CD4-positive, alpha-beta T cell (primary cell): Measurements from ENCODE around the gene TMIE. TPM values are rescaled to one million over a fixed set of nuclear protein-coding genes. Genes with fewer than 3 reads are reported as not detected.

Experiments
- ATAC-seq: fragments of 200-7000 bp; cut with Tn5 transposase; one replicate; pipeline ENCODE4 v1.10.0; 2022; ENCODE audit warnings: mild to moderate bottlenecking; ENCODE audit not compliant: poor library complexity
- CTCF ChIA-PET: fragments of 350-600 bp; sonication (Branson Sonifier 250); formaldehyde crosslinking; loops from one replicate; lab custom pipeline; 2021; ENCODE audit warnings: antibody characterized with exemption, inconsistent platforms; lab: Charles Lee
- POLR2A ChIA-PET: fragments of 350-600 bp; sonication (Branson Sonifier 250); formaldehyde crosslinking; loops from one replicate; lab custom pipeline; 2021; ENCODE audit warnings: antibody characterized with exemption, inconsistent platforms; lab: Charles Lee
- DNase-seq, 14 experiments: peaks; one replicate each; pipeline ENCODE4 v3.0.0-alpha.2; 2013 to 2020; ENCODE audit warnings: mixed read lengths in 2 of 14
- H3K27ac ChIP-seq, 2 donors: one replicate each; pipeline versions ENCODE4 v1.5.1 to v1.7.0; 2013; ENCODE audit warnings: low read length in 2 of 2, low read depth in 1 of 2, mild to moderate bottlenecking in 1 of 2
- H3K27me3 ChIP-seq, 2 experiments: 1 replicate in 1 of 2; 2 replicates in 1 of 2; pipeline versions ENCODE4 v1.6.1 to v1.7.0; 2013; ENCODE audit warnings: low read length in 2 of 2, control low read depth in 1 of 2, mild to moderate bottlenecking in 1 of 2, moderate library complexity in 1 of 2; ENCODE audit not compliant: insufficient read depth in 2 of 2, control insufficient read depth in 1 of 2
- H3K36me3 ChIP-seq: one replicate; pipeline ENCODE4 v1.6.1; 2013; ENCODE audit warnings: low read length, control low read depth; ENCODE audit not compliant: insufficient read depth
- H3K4me1 ChIP-seq: one replicate; pipeline ENCODE4 v1.6.1; 2013; ENCODE audit warnings: low read length, control low read depth; ENCODE audit not compliant: insufficient read depth
- H3K4me3 ChIP-seq: one replicate; pipeline ENCODE4 v1.5.1; 2013; ENCODE audit warnings: mild to moderate bottlenecking, low read length, moderate library complexity
- H3K9me3 ChIP-seq, 2 experiments: 1 replicate in 1 of 2; 2 replicates in 1 of 2; pipeline versions ENCODE4 v1.6.1 to v1.7.0; 2013; ENCODE audit warnings: low read length in 2 of 2, mild to moderate bottlenecking in 2 of 2, control low read depth in 1 of 2, moderate library complexity in 1 of 2; ENCODE audit not compliant: control insufficient read depth in 1 of 2, insufficient read depth in 1 of 2
- H3K27ac Mint-ChIP-seq: one replicate; pipeline ENCODE4 v1.8.0; 2020; ENCODE audit warnings: mixed read lengths
- H3K27me3 Mint-ChIP-seq: one replicate; pipeline ENCODE4 v1.8.0; 2021; ENCODE audit warnings: mixed read lengths
- H3K36me3 Mint-ChIP-seq: one replicate; pipeline ENCODE4 v1.8.0; 2021; ENCODE audit warnings: low read depth, mixed read lengths
- H3K4me1 Mint-ChIP-seq: one replicate; pipeline ENCODE4 v1.8.0; 2021; ENCODE audit warnings: low read depth, mixed read lengths
- H3K4me3 Mint-ChIP-seq: one replicate; pipeline ENCODE4 v1.8.0; 2020; ENCODE audit warnings: mild to moderate bottlenecking, mixed read lengths
- H3K9me3 Mint-ChIP-seq: one replicate; pipeline ENCODE4 v1.8.0; 2020; ENCODE audit warnings: mixed read lengths
- intact Hi-C, 2 experiments: fragments of 100-400 bp; cut with DNase I in 1 of 2; cut with micrococcal nuclease in 1 of 2; formaldehyde crosslinking; loops; one replicate each; pipeline versions ENCODE4 v1.15.1 to v1.9.0; 2023 to 2025; cut with DNase I, micrococcal nuclease
- total RNA-seq, 174 experiments: library from RNA in 2 of 174; stranded (reverse) in 2 of 174; gene quantifications; one replicate each; pipeline ENCODE4 v1.2.3 and lab custom pipeline; 2021 to 2026
- TF ChIP-seq, protein P1 (sequence below): fragments of 200-600 bp; IDR thresholded peaks from one replicate; pipeline ENCODE4 v1.8.0; 2022; ENCODE audit warnings: antibody characterized with exemption, mild to moderate bottlenecking

The TMIE gene
- total RNA-seq, 2 experiments from 2014 or later: 0.92 to 1.2 TPM

DNA sequence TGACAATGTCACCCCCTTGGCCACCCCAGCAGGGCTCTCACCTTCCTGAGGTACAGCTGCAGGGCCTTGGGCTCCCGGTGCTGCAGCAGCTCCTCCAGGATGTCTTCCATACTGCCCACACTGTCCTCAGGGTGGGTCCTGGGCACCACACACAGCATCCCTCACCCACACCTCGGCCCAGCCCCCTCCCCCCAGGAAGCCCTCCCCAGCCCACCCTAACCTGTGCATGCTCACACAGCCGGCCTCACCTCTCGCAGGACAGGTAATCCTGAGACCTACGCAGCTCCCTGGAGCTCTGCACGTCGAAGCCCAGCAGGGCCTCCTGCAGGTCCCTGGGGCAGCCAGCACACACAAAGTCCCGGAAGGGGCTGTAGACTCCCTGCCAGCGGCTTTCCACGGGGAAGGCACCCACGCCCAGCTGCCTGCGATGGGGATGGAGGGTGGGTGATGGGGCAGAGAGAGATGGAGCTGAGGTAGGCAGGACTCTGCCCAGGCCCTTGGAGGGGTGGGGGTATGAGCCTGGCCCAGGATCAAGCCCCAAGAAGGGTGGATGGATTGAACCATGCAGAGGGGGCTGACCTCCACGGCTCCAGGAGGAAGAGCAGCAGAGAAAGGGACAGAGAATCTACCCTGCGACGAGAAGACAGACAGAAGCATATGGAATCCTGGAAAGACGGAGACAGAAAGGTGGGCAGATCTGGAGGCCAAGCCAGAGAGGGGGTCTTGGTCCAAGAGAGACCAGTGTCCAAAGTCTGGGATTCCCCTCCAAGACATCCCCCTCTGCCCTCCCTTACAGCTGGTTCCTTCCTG is 24.4 kb upstream of the TMIE start:
- Mint-ChIP-seq H3K27me3 (no peaks in the 10 kb centered on the region), H3K4me1 (no peaks in the 10 kb centered on the region), H3K27ac (no peak overlapping the region), H3K36me3 (peaks cover 49% of the 10 kb centered on the region), H3K4me3 (no peak overlapping the region), H3K9me3 (no peaks in the 10 kb centered on the region)
- Histone ChIP-seq H3K27me3 (no peaks in the 10 kb centered on the region), H3K4me3 (no peak overlapping the region), H3K27ac (no peak overlapping the region), H3K9me3 (no peaks in the 10 kb centered on the region), H3K4me1 (no peaks in the 10 kb centered on the region), H3K36me3 (peaks cover 13% of the 10 kb centered on the region)
- ChIA-PET CTCF (no interaction called here), POLR2A (no interaction called here)
- TF ChIP-seq, protein P1, sequence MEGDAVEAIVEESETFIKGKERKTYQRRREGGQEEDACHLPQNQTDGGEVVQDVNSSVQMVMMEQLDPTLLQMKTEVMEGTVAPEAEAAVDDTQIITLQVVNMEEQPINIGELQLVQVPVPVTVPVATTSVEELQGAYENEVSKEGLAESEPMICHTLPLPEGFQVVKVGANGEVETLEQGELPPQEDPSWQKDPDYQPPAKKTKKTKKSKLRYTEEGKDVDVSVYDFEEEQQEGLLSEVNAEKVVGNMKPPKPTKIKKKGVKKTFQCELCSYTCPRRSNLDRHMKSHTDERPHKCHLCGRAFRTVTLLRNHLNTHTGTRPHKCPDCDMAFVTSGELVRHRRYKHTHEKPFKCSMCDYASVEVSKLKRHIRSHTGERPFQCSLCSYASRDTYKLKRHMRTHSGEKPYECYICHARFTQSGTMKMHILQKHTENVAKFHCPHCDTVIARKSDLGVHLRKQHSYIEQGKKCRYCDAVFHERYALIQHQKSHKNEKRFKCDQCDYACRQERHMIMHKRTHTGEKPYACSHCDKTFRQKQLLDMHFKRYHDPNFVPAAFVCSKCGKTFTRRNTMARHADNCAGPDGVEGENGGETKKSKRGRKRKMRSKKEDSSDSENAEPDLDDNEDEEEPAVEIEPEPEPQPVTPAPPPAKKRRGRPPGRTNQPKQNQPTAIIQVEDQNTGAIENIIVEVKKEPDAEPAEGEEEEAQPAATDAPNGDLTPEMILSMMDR: no peak
- intact Hi-C loops: no loop called here
- DNase-seq: no peak
- no peak for ATAC-seq

DNA sequence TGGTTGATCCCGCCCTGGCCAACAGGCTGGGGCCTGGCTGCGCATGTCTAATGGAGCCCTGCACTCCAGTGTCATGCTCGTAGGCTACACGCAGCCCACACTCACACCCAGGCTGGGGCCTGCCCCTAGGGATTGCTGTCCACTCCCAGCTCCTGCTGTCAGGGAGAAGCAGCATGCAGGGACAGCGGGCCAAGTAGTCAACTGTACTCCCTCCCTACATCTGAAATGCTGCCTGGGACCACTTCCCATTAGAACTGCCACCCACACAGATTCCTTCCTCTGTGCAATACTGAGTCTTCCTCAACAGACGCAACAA is 23.8 kb upstream of the TMIE start:
- Mint-ChIP-seq H3K9me3 (no peaks in the 10 kb centered on the region), H3K4me1 (no peaks in the 10 kb centered on the region), H3K4me3 (no peak overlapping the region), H3K27ac (no peak overlapping the region), H3K27me3 (no peaks in the 10 kb centered on the region), H3K36me3 (peaks cover 49% of the 10 kb centered on the region)
- Histone ChIP-seq H3K27me3 (no peaks in the 10 kb centered on the region), H3K36me3 (peaks cover 19% of the 10 kb centered on the region), H3K9me3 (no peaks in the 10 kb centered on the region), H3K4me3 (no peak overlapping the region), H3K4me1 (no peaks in the 10 kb centered on the region), H3K27ac (no peak overlapping the region)
- CTCF ChIA-PET: no interaction called here
- ATAC-seq (no peak), DNase-seq (no peak)
- POLR2A ChIA-PET: no interaction called here
- TF ChIP-seq, protein P1: no peak
- intact Hi-C loops: no loop called here

DNA sequence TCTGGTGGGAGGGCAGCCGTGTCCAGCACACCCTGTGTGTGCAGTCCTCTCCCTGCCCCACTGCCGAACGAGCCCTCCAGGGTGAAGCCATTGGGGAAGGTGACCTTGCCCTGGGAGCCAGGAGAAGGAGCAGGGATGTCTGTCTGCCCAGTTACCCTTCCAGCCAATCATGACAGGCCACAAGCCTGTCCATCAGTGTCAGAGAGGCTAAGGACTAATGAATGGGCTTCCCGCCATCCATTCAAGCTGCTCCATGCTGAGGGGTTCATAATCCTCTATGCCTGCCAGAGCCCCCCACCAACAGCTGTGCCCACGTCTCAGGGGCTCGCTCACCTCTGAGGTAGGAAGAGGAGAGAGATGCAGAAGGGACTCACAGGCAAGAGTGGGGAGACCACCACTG is 22.9 kb upstream of the TMIE start:
- Mint-ChIP-seq H3K4me3 (no peak overlapping the region), H3K36me3 (peaks cover 51% of the 10 kb centered on the region), H3K27me3 (no peaks in the 10 kb centered on the region), H3K4me1 (no peaks in the 10 kb centered on the region), H3K9me3 (no peaks in the 10 kb centered on the region), H3K27ac (no peak overlapping the region)
- no peaks in the 10 kb centered on the region for H3K27me3 ChIP-seq
- peaks cover 24% of the 10 kb centered on the region for H3K36me3 ChIP-seq
- no peak overlapping the region for H3K27ac ChIP-seq
- no peak overlapping the region for H3K4me3 ChIP-seq
- DNase-seq (no peak), ATAC-seq (no peak)
- intact Hi-C loops: no loop called here
- CTCF ChIA-PET: no interaction called here
- no peaks in the 10 kb centered on the region for H3K4me1 ChIP-seq
- POLR2A ChIA-PET: no interaction called here
- H3K9me3 ChIP-seq: no peaks in the 10 kb centered on the region
- TF ChIP-seq, protein P1: no peak
